NCI-H446 treated with DMSO at 0.1 percent for 48 hours (cell line): ENCODE measurements around the gene NBPF1.
A peak's percentile ranks its signal among the peaks of the same experiment; 100 is the strongest.
"Not testable (repeated sequence)": the region's sequence is repeated elsewhere in the genome, so short reads cannot be mapped to it uniquely, and the experiment has no call there.

Experiments used
- DNase-seq: peaks from one replicate; lab custom pipeline; 2025; lab: John Stamatoyannopoulos, UW

The NBPF1 gene

DNA sequence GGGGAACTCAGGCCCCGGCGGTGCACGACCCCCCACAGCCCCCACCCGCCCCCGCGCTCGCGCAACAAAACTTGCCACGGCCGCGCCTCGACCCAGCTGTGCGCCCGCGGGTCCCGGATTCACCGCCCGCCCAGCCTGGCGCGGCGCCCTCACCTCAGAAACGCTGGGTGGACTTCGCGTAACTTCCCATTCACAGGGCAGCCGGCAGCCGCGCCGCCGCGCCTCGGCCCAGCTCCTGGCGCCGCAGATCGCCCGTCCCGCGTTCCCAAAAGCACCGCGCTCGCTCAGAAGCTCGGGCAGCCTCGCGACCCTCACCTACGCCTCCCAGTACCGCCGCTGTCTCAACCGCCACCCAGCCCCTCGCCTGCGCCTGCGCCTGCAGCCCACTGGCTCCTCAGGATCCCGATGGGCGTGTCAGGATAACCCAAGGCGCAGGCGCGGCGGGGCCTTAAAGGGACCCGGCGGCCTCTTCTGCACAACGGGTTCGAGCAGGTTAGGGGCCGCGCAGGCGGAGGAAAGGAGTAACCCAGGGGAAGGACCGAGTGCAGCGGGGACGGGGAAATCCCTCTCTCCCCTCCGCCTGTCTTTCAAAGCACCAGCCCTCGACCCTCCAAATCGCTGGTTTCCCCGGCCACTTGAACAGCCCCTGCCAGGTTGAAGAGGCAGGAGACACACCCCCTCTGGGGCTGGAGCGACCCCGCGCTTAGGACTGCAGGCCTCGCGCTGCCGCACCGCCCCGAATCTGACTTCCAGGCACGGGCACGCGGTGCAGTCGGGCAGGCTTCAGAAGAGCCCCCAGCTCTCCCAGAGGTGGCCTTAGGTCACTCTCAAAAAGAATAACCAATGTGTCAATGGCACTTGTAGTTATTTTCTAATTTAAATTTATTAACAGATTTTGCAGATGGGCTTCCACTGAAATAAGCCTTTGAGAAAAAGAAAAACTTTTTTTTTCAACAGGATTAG, at the start of gene NBPF1:
TSS of gene NBPF1 (minus strand) at position 380 of the 963 bp plus-strand sequence.
- peak; percentile 98 for DNase-seq

DNA sequence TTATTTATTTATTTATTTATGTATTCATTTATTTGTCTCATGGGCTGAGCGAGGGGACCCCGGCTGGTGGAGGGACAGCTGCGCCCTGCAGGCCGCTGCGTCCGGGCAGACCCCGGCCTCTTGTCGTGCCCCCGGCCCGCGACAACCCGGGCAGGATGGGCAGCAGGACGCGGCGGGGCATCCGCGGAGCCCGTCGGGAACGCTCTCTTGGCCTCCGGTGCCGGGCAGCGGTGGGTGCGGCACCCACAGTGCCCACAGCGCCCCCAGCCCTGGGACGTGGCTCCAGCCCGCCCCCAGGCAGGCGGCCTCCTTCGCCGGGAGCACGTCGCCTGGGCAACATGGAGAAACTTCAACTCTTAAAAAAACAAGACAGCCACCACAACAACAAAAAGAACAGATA, 44.9 kb upstream of the NBPF1 start:
- DNase-seq: not testable (repeated sequence)

DNA sequence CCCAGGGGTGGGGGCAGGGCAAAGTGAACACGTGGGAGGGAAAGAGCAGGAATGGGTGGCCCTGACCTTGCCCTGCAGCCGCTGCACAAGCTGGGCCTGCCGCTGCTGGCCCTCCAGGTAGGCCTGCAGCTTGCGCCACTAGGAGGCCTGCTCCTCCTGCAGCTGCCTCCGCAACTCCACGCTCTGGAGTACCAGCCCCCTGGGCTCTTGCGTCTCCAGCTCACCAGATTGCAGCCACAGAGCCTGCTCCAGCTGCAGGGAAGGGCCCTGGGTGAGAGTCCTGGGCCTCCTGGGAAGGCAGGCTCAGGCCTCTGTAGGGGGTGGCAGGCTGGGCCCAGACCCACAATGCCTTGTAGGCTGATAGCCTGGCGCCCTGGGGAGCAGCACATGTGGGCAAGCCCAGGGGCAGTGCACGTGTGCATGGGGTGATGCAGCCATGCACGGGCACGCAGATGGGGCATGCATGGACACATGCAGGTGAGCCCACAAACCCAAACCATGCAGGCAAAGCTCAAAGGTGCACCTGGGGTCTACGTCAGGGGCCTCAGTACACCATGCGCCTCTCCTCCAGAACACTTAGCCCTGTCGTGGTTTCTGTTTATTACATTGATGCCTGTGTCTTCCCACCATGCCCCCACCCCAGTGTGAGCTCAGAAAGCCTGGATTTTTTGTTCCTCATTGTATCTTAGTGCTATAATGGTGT, 43.8 kb upstream of the NBPF1 start:
- DNase-seq: not testable (repeated sequence)

DNA sequence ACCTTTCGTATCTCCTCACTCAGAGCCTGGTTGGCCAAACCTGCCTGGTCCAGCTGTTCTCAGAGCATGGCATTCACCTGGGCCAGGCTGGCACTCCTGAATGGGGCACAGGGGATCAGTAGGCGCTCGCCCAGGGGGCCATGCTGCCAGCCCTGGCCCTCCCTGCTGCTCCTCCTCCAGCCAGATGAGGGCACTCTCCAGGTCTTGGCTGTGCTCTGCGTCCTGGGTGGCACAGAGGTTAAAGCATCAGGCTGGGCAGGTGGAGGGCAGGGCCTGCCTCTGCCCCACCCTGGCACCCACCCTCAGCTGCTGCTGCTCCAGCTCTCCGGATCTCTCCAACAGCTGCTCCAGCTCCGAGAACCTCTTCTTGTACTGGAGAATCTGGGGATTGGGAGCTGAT, 43.2 kb upstream of the NBPF1 start:
- not testable (repeated sequence) for DNase-seq

DNA sequence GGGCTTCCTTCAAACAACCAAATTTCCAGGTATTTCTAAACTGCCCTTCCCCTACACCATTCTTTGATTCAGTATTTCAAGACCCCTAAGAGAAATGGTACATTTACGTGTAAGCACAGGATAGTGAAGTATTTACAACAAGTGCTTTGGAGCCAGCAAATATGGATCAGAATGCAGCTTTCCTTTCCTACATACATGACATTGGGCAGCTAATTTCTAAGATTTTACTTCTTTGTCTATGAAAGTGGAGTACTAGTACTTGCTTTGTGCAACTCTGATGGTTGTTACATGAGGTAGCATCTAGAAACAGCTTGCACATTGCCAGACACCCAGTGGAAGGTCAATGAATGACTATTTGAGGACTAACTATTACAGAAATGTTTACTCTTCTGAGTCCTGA, 38.2 kb upstream of the NBPF1 start:
- DNase-seq: not testable (repeated sequence)

DNA sequence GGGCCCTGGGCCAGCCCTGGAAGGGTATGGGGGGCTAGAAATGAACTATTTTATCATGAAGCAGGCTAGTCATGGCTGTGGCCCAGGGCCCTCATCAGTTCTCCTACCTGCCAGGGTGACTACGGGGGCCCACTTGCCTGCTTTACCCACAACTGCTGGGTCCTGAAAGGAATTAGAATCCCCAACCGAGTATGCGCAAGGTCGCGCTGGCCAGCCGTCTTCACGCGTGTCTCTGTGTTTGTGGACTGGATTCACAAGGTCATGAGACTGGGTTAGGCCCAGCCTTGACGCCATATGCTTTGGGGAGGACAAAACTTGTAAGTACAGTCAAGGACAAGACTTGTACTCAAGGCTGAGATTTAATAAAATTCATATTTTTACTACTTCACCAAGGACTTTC, 36.6 kb upstream of the NBPF1 start:
- DNase-seq: not testable (repeated sequence)

DNA sequence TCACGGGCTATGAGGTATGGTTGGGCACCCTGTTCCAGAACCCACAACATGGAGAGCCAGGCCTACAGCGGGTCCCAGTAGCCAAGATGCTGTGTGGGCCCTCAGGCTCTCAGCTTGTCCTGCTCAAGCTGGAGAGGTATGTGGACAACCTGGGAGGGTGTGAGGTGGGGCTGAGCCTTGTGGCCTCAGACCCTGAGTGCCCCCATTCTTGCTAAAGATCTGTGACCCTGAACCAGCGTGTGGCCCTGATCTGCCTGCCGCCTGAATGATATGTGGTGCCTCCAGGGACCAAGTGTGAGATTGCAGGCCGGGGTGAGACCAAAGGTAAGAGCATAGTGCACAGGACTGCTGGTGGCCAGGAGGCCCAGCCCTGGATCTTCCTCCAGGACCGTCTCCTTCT, 36.0 kb upstream of the NBPF1 start:
- DNase-seq: not testable (repeated sequence)

DNA sequence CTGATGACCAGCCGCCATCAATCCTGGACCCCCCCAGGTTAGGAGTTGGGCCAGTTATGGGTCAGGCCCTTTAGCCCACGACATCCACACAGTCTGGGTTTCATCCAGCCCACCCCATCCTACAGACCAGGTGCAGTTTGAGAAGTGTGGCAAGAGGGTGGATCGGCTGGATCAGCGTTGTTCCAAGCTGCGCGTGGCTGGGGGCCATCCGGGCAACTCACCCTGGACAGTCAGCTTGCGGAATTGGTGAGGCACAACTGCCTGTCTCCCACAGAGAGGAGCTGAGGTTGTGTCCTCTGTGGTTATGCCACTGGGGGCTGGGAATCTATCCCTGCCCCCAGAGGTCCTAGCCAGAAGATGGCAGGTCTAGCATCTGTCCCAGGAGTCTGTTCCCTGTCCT, 35.4 kb upstream of the NBPF1 start:
- not testable (repeated sequence) for DNase-seq

DNA sequence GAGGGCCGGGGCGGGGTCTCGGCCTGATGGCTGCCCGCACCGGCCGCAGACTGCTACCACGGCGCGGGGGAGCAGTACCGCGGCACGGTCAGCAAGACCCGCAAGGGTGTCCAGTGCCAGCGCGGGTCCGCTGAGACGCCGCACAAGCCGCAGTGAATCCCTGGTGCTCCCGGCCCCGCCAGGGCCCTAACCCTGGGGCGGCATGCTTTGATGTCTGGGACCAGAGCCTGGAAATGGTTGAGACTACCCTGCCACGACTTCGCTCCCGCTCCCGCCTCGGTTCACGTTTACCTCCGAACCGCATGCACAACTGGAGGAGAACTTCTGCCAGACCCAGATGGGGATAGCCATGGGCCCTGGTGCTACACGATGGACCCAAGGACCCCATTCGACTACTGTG, 34.9 kb upstream of the NBPF1 start:
- not testable (repeated sequence) for DNase-seq

DNA sequence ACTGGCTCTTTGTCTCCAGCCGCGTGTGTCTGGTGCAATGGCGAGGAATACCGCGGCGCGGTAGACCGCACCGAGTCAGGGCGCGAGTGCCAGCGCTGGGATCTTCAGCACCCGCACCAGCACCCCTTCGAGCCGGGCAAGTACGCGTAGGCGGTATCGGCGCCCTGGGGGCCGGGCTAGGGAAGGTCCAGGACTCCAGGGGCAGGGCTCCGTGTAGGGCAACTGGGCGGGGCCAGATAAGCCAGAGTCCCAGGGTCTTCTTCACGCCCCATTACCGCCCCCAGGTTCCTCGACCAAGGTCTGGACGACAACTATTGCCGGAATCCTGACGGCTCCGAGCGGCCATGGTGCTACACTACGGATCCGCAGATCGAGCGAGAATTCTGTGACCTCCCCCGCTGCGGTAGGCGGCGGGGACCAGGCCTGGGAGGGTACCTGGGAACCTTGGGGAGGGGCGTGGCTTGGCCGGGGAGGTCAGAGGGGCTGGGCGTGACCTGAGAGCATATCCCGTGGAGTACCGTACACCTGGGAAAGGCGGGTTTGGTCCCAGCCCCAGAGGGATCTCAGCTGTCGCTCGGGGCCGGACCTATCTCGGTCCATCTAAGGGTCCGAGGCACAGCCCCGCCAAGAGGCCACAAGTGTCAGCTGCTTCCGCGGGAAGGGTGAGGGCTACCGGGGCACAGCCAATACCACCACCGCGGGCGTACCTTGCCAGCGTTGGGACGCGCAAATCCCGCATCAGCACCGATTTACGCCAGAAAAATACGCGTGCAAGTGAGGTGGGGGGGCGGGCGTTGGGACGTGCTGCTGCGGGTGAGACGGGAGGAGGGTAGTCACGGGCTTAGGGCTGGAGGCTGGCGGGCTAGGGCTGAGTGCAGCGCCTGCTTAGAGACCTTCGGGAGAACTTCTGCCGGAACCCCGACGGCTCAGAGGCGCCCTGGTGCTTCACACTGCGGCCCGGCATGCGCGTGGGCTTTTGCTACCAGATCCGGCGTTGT, 34.1 kb upstream of the NBPF1 start:
- not testable (repeated sequence) for DNase-seq

DNA sequence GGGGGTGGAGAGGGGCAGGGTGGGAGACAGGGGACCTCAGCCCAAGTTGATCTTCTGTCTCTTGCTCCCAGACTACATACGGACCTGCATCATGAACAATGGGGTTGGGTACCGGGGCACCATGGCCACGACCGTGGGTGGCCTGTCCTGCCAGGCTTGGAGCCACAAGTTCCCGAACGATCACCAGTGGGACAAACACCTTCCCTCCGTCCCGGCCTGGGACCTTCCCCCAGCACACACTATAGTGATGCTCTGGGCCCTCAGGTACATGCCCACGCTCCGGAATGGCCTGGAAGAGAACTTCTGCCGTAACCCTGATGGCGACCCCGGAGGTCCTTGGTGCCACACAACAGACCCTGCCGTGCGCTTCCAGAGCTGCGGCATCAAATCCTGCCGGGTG, 33.4 kb upstream of the NBPF1 start:
- not testable (repeated sequence) for DNase-seq

DNA sequence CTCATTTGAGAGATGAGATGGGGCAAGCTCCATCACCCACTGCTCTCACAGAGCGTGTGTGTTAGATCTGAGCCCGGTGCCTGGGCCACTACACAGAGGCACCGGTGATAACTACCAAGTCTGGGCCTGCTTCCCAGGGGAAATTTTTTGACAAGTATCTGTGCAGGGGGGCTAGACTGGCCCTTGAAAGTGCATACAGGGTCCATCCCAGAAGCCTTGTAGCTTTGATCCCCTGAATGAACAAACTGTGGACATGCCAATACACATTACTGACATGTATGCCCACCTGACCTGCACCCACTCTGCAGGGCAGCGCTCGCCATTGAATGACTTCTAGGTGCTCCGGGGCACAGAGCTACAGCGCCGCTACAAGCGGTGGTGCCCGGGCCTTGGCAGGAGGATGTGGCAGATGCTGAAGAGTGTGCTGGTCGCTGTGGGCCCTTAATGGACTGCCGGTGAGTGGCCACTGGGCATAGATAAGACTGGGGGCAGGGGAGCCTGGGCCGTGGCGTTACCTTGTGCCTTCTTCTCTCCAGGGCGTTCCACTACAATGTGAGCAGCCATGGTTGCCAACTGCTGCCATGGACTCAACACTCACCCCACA, 32.8 kb upstream of the NBPF1 start:
- DNase-seq: not testable (repeated sequence)

DNA sequence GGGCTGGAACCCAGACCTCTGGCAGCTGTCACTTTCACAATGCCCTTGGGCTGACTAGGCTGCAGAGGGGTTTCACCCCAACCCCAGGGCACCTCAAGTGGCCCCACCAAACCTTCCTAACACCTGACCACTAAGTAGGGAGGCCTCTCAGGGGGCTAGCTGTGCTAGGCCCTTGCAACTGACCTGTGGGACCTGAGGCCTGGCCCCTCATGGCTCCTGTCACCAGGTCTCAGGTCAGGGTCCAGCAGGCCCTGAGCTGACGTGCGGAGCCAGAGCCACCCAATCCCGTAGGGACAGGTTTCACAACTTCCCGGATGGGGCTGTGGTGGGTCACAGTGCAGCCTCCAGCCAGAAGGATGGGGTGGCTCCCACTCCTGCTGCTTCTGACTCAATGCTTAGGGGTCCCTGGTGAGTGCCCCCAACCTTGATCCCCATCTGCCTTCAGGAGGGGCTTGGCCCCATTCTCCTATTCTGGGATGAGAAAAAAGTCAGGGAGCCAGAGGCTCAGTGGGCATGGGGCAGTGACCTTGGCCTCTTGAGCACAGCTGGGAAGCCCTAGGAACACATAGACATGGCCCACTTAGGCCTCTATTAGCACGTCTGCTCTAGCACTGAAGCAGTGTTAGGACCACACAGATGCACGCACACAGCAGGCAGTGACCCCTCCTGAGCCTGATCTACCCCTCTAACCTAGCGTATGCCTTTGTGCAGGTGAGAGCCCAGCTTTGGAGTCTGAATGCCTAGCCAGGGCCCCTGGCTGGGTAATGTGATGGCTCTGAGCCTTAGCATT, 32.1 kb upstream of the NBPF1 start:
- DNase-seq: not testable (repeated sequence)

DNA sequence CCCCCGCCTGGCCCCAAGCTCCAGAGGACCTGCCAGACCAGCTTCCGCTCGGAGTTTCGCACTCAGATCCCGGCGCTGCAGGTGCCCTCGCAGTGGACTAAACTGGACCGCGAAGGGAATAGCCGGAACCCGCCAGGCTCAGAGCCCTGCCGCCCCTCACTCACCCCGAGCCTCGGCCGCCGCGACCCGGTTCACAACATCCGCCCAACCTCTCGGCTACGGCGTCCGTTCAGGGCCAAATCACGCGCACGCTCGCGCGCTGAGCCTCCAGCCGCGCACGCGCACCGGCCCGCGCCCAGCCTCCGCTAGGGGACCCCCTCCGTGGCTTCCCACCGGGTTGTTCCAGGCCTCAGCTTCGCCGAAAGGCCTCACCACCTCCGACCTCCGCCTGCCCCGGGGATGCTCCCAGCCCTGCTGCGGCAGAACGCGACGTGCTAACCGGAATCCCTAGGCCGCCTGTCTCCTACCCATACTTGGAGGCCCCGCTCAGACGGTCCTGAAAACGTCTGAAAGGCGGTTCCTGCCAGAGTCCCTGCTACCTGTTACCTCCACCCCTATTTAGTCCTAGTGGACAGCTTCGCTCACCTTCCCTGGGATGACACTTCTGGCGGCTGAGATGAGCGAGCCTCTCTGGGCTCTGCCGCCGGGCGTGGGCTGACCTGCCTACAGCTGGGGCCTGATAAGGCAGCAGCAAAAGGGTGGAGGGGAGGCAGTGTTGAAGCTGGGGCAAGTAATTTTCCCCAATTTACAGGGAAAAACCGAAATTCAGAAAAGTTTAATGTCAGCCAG, 31.3 kb upstream of the NBPF1 start:
- DNase-seq: peak; percentile 92

DNA sequence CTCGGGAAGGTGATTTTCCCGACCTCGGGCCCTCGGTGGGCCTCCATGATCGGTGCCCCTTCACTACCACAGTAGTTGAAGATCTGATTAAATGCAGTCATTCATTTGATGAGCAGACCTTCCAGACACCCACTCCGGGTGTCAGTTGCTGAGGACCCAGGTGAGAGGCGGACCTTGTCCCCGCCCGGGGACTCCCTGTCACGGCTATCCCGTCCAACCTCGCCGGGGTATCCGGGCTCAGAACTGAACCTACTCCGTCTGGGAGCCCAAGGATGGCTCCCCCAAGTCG, 30.8 kb upstream of the NBPF1 start:
- no peak for DNase-seq

DNA sequence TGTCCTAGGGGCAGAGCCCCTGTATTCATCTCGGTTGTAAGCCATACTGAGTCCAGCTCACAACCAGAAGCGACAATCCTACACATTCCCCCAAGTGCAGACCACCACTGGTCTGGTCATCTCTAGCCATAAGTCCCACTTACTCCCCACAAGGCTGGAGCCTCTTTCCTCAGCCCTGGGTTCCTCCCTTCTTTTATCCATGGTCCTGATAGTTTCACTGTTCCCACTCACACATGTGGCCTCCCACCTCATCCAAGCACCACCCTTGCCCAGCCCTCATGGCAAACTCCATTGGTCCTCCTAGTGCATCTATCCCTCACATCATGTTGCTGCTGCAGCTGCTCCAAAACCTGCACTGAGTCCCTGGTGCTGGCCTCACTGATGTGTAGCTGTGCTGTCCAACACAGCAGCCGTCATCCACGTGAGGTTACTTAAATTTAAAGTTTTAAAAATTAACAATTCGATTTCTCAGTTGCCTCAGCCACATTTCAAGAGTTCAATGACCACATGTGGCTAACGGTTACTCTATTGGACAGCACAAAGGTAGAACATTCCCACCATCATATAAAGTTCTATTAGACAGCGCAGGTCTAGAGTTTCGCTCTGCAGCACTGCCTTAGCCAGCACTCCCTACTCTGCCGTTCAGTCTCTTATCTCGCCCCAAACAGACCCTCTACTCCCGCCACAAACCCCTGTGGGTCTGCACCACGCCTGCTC, 30.3 kb upstream of the NBPF1 start:
- not testable (repeated sequence) for DNase-seq

DNA sequence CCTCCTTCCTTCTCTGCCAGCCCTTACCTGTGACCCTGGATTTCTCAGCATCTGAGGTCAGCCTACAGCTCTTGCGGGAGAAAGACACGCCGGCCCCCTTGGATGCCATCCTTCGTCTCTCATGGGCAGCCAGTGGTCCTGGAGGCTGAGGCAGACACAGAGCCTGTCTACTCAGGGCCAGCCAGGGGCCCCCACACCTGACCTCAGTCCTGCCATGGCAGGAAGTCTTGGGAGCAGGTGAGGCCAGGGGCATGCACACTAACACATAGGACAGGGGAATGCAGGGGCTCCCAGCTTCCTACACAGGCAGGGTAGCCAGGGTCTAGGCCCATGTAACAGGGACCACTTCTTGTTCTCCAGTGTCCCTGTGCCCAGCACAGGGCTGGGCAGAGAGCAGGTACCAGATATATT, 29.6 kb upstream of the NBPF1 start:
- DNase-seq: not testable (repeated sequence)

DNA sequence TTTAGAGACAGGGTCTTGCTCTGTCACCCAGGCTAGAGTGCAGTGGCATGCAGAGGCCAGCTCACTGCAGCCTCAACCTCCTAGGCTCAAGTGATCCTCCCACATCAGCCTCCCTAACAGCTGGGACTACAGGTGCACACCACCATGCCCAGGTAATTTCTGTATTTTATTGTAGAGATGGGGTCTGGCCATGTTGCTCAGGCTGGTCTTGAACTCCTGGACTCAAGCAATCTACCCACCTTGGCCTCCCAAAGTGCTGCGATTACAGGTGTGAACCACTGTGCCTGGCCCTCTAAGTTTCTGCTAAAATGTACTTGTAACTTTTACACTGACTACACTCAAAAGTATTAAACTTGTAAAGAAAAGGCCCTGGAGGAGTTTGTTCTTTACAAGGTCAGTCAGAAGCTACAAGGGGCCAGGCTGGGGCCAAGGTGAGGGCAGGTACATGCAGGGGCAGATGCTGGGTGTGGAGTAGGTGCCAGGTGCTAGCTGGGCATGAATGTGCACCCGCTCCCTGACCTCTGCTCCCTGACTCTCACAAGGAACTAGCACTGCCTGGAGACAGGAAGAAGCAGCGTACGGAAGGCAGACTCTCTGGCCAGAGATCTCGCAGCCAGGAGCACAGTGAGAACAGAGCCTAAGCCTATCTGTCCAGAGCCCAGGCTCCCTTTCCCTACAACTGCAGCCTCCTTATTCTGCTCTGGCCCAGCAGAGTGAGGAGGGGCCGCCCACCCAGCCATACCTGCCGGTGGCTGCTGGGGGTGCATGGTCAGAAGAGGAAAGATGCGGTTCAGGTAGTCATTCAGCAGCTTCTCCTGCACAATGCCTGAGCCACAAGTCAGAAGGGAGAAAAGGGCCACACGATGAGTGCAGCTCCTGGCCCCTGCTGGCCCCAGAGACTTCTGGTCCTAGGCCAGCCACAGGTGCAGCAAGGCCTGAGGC, 28.9 kb upstream of the NBPF1 start:
- DNase-seq: not testable (repeated sequence)
